ENCODE results near the gene PPP1R9A. TPM values are rescaled to one million over a fixed set of nuclear protein-coding genes. Genes with fewer than 3 reads are reported as not detected.

PPP1R9A gene
- total RNA-seq, result 39.9 TPM

GRCh38 chr7:94907026-94907810 is at the start of gene PPP1R9A:
TSS of gene PPP1R9A (plus strand) at chr7:94907594. CDS start at chr7:94910114, 2,520 bp downstream.

GRCh38 chr7:95324431-95324830 is 417.0 kb downstream of the PPP1R9A start, which contains the start of gene PON1:
TSS of gene PON1 (minus strand) at chr7:95324532. CDS start at chr7:95324475, 57 bp downstream.

Small RNAs within 50 kb of the gene (small RNA-seq; reads per million reads assigned to genes)
- gene AC002429.1 (ENCODE audit: low replicate concordance), result not detected
- gene HINT1P2 (ENCODE audit: low replicate concordance), result not detected
- gene RNU4-16P (ENCODE audit: low replicate concordance), result not detected
